Endothelial cell of umbilical vein (primary cell): ENCODE data around the gene HEXIM2. TPM values are rescaled to one million over a fixed set of nuclear protein-coding genes. Genes with fewer than 3 reads are reported as not detected.

Source experiments
- BruUV-seq: library from RNA; stranded (reverse); fragments of 400-500 nt; replicated peaks from 2 replicates; lab custom pipeline; 2021; lab: Mats Ljungman, UMichigan
- CTCF ChIA-PET: fragments of 300-600, 350-600 bp; sonication (Branson Sonifier 250); formaldehyde crosslinking; loops from one replicate; lab custom pipeline; 2021; ENCODE audit warnings: antibody characterized with exemption, inconsistent platforms; lab: Charles Lee
- POLR2A ChIA-PET: fragments of 300-600, 350-600 bp; sonication (Branson Sonifier 250); formaldehyde crosslinking; loops from one replicate; lab custom pipeline; 2021; ENCODE audit warnings: antibody characterized with exemption, inconsistent platforms; lab: Charles Lee
- DNase-seq: peaks from one replicate; pipeline ENCODE4 v3.0.0-alpha.2; 2011; ENCODE audit warnings: low read depth, low spot score
- FAIRE-seq: peaks from 2 replicates; lab custom pipeline; 2011; peaks lifted over from hg19 to GRCh38; lab: Jason Lieb, UNC
- H2AFZ ChIP-seq: 2 replicates; pipeline ENCODE4 v1.6.0; 2012; ENCODE audit warnings: low read depth, low read length, control low read depth, inconsistent platforms
- H3K27ac ChIP-seq: 2 replicates; pipeline ENCODE4 v1.5.1; 2011; ENCODE audit warnings: low read depth, mild to moderate bottlenecking, control low read depth, low read length, moderate library complexity; ENCODE audit not compliant: insufficient read depth
- H3K27me3 ChIP-seq, 2 experiments: 2 replicates each; pipeline versions ENCODE4 v1.6.0 to v1.6.1; 2011; ENCODE audit warnings: low read length in 2 of 2, mixed read lengths in 1 of 2; ENCODE audit not compliant: control insufficient read depth in 2 of 2, insufficient read depth in 2 of 2
- H3K36me3 ChIP-seq, 2 experiments: 2 replicates in 1 of 2; 3 replicates in 1 of 2; pipeline ENCODE4 v1.5.1; 2011; ENCODE audit warnings: low read length in 2 of 2, mild to moderate bottlenecking in 1 of 2, moderate library complexity in 1 of 2; ENCODE audit not compliant: control insufficient read depth in 2 of 2, insufficient read depth in 2 of 2; ENCODE audit errors: extremely low read depth in 1 of 2
- H3K4me1 ChIP-seq: 3 replicates; pipeline ENCODE4 v1.5.1; 2011; ENCODE audit warnings: mild to moderate bottlenecking, low read length; ENCODE audit not compliant: control insufficient read depth, insufficient read depth; ENCODE audit errors: extremely low read depth
- H3K4me2 ChIP-seq: 2 replicates; pipeline ENCODE4 v1.6.1; 2011; ENCODE audit warnings: low read length, control low read depth, mixed read lengths; ENCODE audit not compliant: insufficient read depth
- H3K4me3 ChIP-seq, 3 experiments: fragments of 200-600 bp in 1 of 3; sonication (generic), shearing (Covaris generic) in 1 of 3; replicated peaks in 1 of 3; 2 replicates each; pipeline ENCODE4 v1.5.1; 2011 to 2016; ENCODE audit warnings: control low read depth in 3 of 3, low read length in 3 of 3, mild to moderate bottlenecking in 2 of 3, inconsistent platforms in 1 of 3, low read depth in 1 of 3, moderate library complexity in 1 of 3; ENCODE audit not compliant: insufficient read depth in 1 of 3
- H3K79me2 ChIP-seq: 2 replicates; pipeline ENCODE4 v1.6.0; 2012; ENCODE audit warnings: low read length, inconsistent platforms; ENCODE audit not compliant: control insufficient read depth, insufficient read depth
- H3K9ac ChIP-seq: replicated peaks from 2 replicates; pipeline ENCODE3; 2011; ENCODE audit warnings: low read length, control low read depth; ENCODE audit not compliant: insufficient read depth; ENCODE audit errors: extremely low read depth
- H3K9me1 ChIP-seq: replicated peaks from 3 replicates; pipeline ENCODE4 v1.6.0; 2011; ENCODE audit warnings: mild to moderate bottlenecking, low read length; ENCODE audit not compliant: control insufficient read depth, insufficient read depth; ENCODE audit errors: extremely low read depth
- H3K9me3 ChIP-seq: replicated peaks from 2 replicates; pipeline ENCODE4 v1.5.1; 2012; ENCODE audit warnings: low read length, inconsistent platforms; ENCODE audit not compliant: control insufficient read depth, insufficient read depth
- H4K20me1 ChIP-seq: replicated peaks from 2 replicates; pipeline ENCODE3; 2011; ENCODE audit warnings: mild to moderate bottlenecking, low read length; ENCODE audit not compliant: control insufficient read depth, insufficient read depth; ENCODE audit errors: extremely low read depth
- CTCF ChIP-seq, 2 donors: IDR thresholded peaks; 1 replicate in 1 of 2; 2 replicates in 1 of 2; pipeline ENCODE4 v1.5.1; 2011; ENCODE audit warnings: low read length in 2 of 2, mild to moderate bottlenecking in 2 of 2, moderate library complexity in 2 of 2, control low read depth in 1 of 2, inconsistent platforms in 1 of 2, low read depth in 1 of 2; ENCODE audit not compliant: insufficient read depth in 1 of 2; ENCODE audit errors: extremely low read depth in 1 of 2
- FOS ChIP-seq: IDR thresholded peaks from 2 replicates; pipeline ENCODE4 v1.6.1; 2011; ENCODE audit warnings: mild to moderate bottlenecking, low read length, moderate library complexity, borderline replicate concordance; ENCODE audit not compliant: insufficient read depth
- MAX ChIP-seq: IDR thresholded peaks from 2 replicates; pipeline ENCODE4 v1.6.1; 2011; ENCODE audit not compliant: insufficient read depth, insufficient read length
- MYC ChIP-seq: IDR thresholded peaks from one replicate; pipeline ENCODE4 v1.6.1; 2011; ENCODE audit warnings: mild to moderate bottlenecking, low read depth, low read length
- POLR2AphosphoS5 ChIP-seq: IDR thresholded peaks from 2 replicates; pipeline ENCODE4 v1.6.1; 2012; ENCODE audit warnings: low read depth, mild to moderate bottlenecking, control low read depth, low read length, moderate library complexity; ENCODE audit not compliant: insufficient read depth
- dilution Hi-C: fragments of 300-500 bp; cut with MboI; formaldehyde crosslinking; loops from one replicate; pipeline ENCODE4 v1.15.0; 2019; ENCODE audit warnings: low sequenced_read_pairs; ENCODE audit not compliant: extremely low pct_ligation_motif_present
- intact Hi-C: fragments of 100-400 bp; cut with micrococcal nuclease; formaldehyde crosslinking; loops from one replicate; pipeline ENCODE4 v1.10.0; 2022
- polyA plus RNA-seq, 4 experiments: library from polyadenylated mRNA; depleted of rRNA in 3 of 4; stranded (reverse) in 3 of 4; unstranded in 1 of 4; fragments of >200 nt; gene quantifications; 2 replicates each; pipeline versions ENCODE4 v1.2.1 to v1.2.3, GENCODE V29; 2011 to 2012; ENCODE audit warnings: missing spikeins in 1 of 4
- total RNA-seq: library from RNA; stranded (reverse); gene quantifications from 2 replicates; pipeline ENCODE4 v1.2.3, GENCODE V29; 2021

HEXIM2 gene
- total and polyA plus RNA-seq, 2 donors (not counting 3 experiments of a cell fraction or from before 2014, with no cell fraction given): 2.9 to 3.8 TPM

- Histone ChIP-seq H4K20me1 (no peaks in the 10 kb centered on the region), H3K27ac (no peak overlapping the region), H3K9me3 (no peaks in the 10 kb centered on the region), H3K9me1 (no peaks in the 10 kb centered on the region), H3K27me3 (no peaks in the 10 kb centered on the region), H3K79me2 (no peaks in the 10 kb centered on the region), H3K9ac (no peak overlapping the region), H3K36me3 (no peaks in the 10 kb centered on the region), H3K4me1 (no peaks in the 10 kb centered on the region), H2AFZ (no peak overlapping the region), H3K4me2 (no peak overlapping the region), H3K4me3 (no peak overlapping the region)
- intact Hi-C loops: no loop called here
- dilution Hi-C loops: no loop called here
- ChIA-PET POLR2A (no interaction called here), CTCF (interaction anchor here (6.9 kb wide), 1 partner anchor 21 kb away, joined by 34 read pairs; the partner anchor contains the start of gene ACBD4)
- no peak for DNase-seq
- no TSS peak for BruUV-seq
- TF ChIP-seq FOS (no peak), CTCF (IDR thresholded peaks at IDR 0.05; ENCODE audit: extremely low read depth in 1 of 2, insufficient read depth in 1 of 2, low read depth in 1 of 2, low read length in 2 of 2) (no peak), MYC (no peak), MAX (no peak), POLR2AphosphoS5 (no peak)
- FAIRE-seq: no peak
Measured at GRCh38 chr17:45114117-45114932, 47.4 kb upstream of the HEXIM2 start.
